Measurements from ENCODE around the gene RAB11FIP4.

RAB11FIP4 gene

DNA sequence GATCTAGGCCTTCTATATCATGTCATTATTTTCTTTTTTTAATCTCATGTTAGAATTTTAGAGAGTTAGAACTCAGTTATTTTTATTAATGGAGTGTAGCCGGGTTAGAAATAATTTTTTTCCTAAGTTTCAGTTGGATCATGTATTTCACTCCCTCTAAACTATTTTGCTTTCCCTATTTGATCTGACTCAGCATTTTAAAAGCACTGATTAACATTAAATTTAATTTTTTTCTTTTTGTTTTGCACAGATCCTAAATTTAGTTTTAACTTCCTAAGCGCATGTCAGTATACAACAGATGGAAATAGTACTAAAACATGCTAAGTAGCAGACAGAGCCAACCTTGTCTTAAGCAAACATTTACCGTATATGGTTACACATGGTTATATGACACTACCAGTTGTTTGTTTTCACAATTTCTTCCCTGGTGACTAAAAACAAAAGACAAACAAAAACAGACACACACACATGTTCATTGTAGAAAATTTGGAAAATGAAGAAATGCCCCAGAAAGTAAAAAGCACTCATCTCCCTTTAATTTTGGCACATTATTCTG, 33.6 kb upstream of the RAB11FIP4 start:
- Histone ChIP-seq H3K36me3 (ENCODE audit: control insufficient read depth in 2 of 2, insufficient read depth in 1 of 2, low read length in 2 of 2) (peaks cover 49 to 71% of the 10 kb centered on the region in 2 experiments), H3K27ac (ENCODE audit: extremely low read depth, low read depth, low read length) (no peak overlapping the region), H3K4me3 (ENCODE audit: low read depth, low read length) (no peak overlapping the region), H3K9me3 (ENCODE audit: control insufficient read depth, insufficient read depth, low read depth, low read length) (no peaks in the 10 kb centered on the region), H3K4me1 (ENCODE audit: control insufficient read depth, insufficient read depth, low read length) (no peaks in the 10 kb centered on the region)
- TF ChIP-seq TSHZ1 (tag by site-specific recombination; IDR thresholded peaks at IDR 0.05; ENCODE audit: borderline replicate concordance): no peak
- no peak for TF ChIP-seq ZNF48 (tag by site-specific recombination; IDR thresholded peaks at IDR 0.05)
- no peak for TF ChIP-seq ZBTB21 (tag by site-specific recombination; IDR thresholded peaks at IDR 0.05)
- TF ChIP-seq, protein P1, sequence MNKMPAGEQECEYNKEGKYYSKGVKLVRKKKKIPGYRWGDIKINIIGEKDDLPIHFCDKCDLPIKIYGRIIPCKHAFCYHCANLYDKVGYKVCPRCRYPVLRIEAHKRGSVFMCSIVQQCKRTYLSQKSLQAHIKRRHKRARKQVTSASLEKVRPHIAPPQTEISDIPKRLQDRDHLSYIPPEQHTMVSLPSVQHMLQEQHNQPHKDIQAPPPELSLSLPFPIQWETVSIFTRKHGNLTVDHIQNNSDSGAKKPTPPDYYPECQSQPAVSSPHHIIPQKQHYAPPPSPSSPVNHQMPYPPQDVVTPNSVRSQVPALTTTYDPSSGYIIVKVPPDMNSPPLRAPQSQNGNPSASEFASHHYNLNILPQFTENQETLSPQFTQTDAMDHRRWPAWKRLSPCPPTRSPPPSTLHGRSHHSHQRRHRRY (tag by site-specific recombination; IDR thresholded peaks at IDR 0.05): no peak
- TF ChIP-seq ZNF350 (tag by site-specific recombination; IDR thresholded peaks at IDR 0.05): no peak
- TF ChIP-seq ZNF292 (tag by site-specific recombination; IDR thresholded peaks at IDR 0.05; ENCODE audit: borderline replicate concordance, low read depth): no peak
- no peak for TF ChIP-seq ZNF530 (tag by site-specific recombination; IDR thresholded peaks at IDR 0.05; ENCODE audit: low read depth)
- TF ChIP-seq ZNF274 (IDR thresholded peaks at IDR 0.05; ENCODE audit: low read length): no peak
- TF ChIP-seq ZNF274 (tag by site-specific recombination; IDR thresholded peaks at IDR 0.05; ENCODE audit: borderline replicate concordance): no peak
- TF ChIP-seq, protein P2, sequence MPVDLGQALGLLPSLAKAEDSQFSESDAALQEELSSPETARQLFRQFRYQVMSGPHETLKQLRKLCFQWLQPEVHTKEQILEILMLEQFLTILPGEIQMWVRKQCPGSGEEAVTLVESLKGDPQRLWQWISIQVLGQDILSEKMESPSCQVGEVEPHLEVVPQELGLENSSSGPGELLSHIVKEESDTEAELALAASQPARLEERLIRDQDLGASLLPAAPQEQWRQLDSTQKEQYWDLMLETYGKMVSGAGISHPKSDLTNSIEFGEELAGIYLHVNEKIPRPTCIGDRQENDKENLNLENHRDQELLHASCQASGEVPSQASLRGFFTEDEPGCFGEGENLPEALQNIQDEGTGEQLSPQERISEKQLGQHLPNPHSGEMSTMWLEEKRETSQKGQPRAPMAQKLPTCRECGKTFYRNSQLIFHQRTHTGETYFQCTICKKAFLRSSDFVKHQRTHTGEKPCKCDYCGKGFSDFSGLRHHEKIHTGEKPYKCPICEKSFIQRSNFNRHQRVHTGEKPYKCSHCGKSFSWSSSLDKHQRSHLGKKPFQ (tag by site-specific recombination; IDR thresholded peaks at IDR 0.05): no peak
- no peak for TF ChIP-seq MEIS1 (CRISPR knock-in tag; IDR thresholded peaks at IDR 0.05; ENCODE audit: borderline replicate concordance)
- TF ChIP-seq ZNF433 (tag by site-specific recombination; IDR thresholded peaks at IDR 0.05; ENCODE audit: low read depth): no peak
- TF ChIP-seq ZNF423 (tag by site-specific recombination; IDR thresholded peaks at IDR 0.05): no peak
- TF ChIP-seq, protein P3, sequence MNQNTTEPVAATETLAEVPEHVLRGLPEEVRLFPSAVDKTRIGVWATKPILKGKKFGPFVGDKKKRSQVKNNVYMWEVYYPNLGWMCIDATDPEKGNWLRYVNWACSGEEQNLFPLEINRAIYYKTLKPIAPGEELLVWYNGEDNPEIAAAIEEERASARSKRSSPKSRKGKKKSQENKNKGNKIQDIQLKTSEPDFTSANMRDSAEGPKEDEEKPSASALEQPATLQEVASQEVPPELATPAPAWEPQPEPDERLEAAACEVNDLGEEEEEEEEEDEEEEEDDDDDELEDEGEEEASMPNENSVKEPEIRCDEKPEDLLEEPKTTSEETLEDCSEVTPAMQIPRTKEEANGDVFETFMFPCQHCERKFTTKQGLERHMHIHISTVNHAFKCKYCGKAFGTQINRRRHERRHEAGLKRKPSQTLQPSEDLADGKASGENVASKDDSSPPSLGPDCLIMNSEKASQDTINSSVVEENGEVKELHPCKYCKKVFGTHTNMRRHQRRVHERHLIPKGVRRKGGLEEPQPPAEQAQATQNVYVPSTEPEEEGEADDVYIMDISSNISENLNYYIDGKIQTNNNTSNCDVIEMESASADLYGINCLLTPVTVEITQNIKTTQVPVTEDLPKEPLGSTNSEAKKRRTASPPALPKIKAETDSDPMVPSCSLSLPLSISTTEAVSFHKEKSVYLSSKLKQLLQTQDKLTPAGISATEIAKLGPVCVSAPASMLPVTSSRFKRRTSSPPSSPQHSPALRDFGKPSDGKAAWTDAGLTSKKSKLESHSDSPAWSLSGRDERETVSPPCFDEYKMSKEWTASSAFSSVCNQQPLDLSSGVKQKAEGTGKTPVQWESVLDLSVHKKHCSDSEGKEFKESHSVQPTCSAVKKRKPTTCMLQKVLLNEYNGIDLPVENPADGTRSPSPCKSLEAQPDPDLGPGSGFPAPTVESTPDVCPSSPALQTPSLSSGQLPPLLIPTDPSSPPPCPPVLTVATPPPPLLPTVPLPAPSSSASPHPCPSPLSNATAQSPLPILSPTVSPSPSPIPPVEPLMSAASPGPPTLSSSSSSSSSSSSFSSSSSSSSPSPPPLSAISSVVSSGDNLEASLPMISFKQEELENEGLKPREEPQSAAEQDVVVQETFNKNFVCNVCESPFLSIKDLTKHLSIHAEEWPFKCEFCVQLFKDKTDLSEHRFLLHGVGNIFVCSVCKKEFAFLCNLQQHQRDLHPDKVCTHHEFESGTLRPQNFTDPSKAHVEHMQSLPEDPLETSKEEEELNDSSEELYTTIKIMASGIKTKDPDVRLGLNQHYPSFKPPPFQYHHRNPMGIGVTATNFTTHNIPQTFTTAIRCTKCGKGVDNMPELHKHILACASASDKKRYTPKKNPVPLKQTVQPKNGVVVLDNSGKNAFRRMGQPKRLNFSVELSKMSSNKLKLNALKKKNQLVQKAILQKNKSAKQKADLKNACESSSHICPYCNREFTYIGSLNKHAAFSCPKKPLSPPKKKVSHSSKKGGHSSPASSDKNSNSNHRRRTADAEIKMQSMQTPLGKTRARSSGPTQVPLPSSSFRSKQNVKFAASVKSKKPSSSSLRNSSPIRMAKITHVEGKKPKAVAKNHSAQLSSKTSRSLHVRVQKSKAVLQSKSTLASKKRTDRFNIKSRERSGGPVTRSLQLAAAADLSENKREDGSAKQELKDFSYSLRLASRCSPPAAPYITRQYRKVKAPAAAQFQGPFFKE (tag by site-specific recombination; IDR thresholded peaks at IDR 0.05; ENCODE audit: borderline replicate concordance): no peak
- no peak for TF ChIP-seq ZNF2 (tag by site-specific recombination; IDR thresholded peaks at IDR 0.05)
- no peak for TF ChIP-seq ZNF248 (tag by site-specific recombination; IDR thresholded peaks at IDR 0.05)
- ChIA-PET POLR2A (no interaction called here), CTCF (no interaction called here)

Data from HEK293 (cell line).